ENCODE results near the gene UNK. TPM values are rescaled to one million over a fixed set of nuclear protein-coding genes. Genes with fewer than 3 reads are reported as not detected.
"Not testable (repeated sequence)": the region's sequence is repeated elsewhere in the genome, so short reads cannot be mapped to it uniquely, and the experiment has no call there.

Gene UNK
- total RNA-seq, 2 donors from 2014 or later = 30.3 to 33.4 TPM

DNA sequence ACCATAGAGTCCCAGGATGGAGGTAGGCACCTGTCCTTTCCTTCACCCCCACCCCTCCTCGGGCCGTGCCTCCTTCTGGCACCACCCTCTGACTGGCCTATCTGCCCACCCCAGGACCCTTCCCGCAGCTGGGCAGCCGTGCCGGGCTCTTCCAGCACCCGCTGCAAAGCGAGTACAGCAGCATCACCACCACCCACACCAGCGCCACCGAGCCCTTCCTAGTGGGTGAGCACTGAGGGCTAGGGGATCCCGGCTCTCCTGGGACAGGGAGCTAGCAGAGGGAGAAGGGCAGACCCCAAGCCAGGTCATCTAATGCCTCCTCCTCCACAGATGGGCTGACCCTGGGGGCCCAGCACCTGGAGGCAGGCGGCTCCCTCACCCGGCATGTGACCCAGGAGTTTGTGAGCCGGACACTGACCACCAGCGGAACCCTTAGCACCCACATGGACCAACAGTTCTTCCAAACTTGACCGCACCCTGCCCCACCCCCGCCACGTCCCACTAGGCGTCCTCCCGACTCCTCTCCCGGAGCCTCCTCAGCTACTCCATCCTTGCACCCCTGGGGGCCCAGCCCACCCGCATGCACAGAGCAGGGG, 27.4 kb upstream of the UNK start:
- Mint-ChIP-seq H3K27me3 (no peaks in the 10 kb centered on the region), H3K4me3 (no peak overlapping the region), H3K36me3 (ENCODE audit: low read depth) (peaks cover 2% of the 10 kb centered on the region), H3K27ac (no peak overlapping the region), H3K4me1 (peaks cover 8% of the 10 kb centered on the region)
- ATAC-seq = no peak
- no peak for DNase-seq
- no peaks in the 10 kb centered on the region for H3K9me3 ChIP-seq (ENCODE audit: control insufficient read depth, low read length, poor library complexity, severe bottlenecking)

GRCh38 chr17:75758131-75758905, 26.3 kb upstream of the UNK start:
- Mint-ChIP-seq H3K4me1 (peaks cover 13% of the 10 kb centered on the region), H3K27ac (peak overlapping the region; percentile 4), H3K27me3 (no peaks in the 10 kb centered on the region), H3K36me3 (ENCODE audit: low read depth) (peaks cover 2% of the 10 kb centered on the region), H3K4me3 (no peak overlapping the region)
- H3K9me3 ChIP-seq (ENCODE audit: control insufficient read depth, low read length, poor library complexity, severe bottlenecking) = no peaks in the 10 kb centered on the region
- no peak for ATAC-seq
- no peak for DNase-seq

DNA sequence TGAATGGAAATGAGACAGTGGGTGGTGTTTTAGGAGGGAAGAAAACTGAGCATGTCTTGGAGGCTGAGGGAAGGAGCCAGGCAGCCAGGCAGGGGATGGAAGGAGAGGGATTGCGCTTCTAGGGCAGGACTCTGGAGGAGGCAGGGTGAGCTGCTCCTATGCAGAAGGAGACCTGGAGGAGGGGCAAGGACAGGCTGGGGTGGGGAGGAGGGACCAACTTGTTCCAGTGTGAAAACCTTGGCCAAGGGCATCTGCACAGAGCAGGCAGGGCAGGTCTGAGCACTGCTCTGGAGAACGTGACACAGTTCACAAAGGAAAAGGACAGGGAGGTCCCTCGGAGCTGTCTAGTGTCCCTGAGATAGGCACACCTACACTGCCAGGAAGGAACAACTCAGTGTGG, 25.1 kb upstream of the UNK start:
- no peaks in the 10 kb centered on the region for H3K27me3 Mint-ChIP-seq
- no peaks in the 10 kb centered on the region for H3K9me3 ChIP-seq (ENCODE audit: control insufficient read depth, low read length, poor library complexity, severe bottlenecking)
- H3K4me3 Mint-ChIP-seq = no peak overlapping the region
- ATAC-seq = no peak
- H3K36me3 Mint-ChIP-seq (ENCODE audit: low read depth) = peaks cover 2% of the 10 kb centered on the region
- H3K27ac Mint-ChIP-seq = no peak overlapping the region
- no peak for DNase-seq
- peaks cover 14% of the 10 kb centered on the region for H3K4me1 Mint-ChIP-seq

DNA sequence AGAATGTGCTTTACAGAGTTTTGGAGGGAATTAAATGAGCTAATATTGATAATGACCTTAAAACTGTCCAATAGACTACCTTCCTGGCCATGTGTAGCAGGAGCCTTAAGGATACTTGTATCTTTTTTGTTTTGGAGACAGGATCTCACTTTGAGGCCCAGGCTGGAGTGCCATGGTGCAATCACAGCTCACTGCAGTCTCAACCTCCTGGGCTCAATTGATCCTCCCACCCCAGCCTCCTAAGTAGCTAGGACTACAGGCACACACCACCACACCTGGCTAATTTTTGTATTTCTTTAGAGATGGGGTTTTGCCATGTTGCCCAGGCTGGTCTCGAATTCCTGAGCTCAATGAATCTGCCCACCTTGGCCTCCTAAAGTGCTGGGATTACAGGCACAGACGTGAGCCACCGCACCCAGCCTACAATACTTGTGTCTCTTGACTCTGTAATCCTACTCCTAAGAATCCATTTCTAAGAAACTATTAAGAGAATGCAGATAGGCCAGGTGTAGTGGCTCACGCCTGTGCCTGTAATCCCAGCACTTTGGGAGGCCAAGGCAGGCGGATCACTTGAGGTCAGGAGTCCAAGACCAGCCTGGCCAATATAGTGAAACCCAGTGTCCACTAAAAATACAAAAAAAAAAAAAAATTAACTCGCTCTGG, 24.5 kb upstream of the UNK start:
- not testable (repeated sequence) for H3K27ac Mint-ChIP-seq; H3K27me3 Mint-ChIP-seq; H3K9me3 ChIP-seq (ENCODE audit: control insufficient read depth, low read length, poor library complexity, severe bottlenecking); H3K4me3 Mint-ChIP-seq; ATAC-seq; DNase-seq; H3K36me3 Mint-ChIP-seq (ENCODE audit: low read depth); H3K4me1 Mint-ChIP-seq

DNA sequence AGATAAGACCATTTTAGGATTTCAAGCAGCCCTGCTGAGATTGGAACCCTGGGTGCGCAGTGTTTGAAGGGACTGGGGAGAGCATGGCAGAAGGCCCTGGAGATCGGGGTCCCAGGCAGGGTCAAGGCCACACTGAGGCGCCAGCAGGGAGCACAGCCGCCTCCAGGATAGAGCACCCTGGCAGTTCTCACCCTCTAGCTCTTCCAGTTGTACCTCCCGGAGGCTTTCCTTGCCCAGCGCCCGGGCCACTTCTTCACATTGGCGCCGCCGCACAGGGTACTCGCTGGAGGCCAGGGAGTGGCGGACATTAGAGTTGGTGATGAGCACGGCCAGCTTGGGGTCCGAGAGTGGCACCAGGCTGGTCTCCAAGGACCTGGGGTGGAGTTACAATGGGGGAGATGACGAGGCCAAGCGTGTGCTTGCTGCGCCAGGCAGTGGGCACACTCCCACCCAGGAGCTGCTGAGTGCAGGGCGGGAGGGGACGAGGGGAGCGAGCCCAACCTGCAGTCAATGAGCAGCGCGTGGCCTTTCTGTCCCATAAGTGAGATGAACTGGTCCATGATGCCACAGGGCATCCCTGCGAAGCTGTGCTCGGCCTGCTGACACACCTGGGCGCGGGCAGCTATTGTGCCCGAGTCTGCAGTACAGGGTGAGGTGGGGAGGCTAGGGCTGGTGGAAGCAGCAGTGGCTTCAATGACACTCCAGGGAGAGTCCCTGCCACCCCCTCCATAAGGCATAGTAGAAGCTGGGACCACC, 21.9 kb upstream of the UNK start:
- Mint-ChIP-seq H3K36me3 (ENCODE audit: low read depth) (no peaks in the 10 kb centered on the region), H3K4me3 (peak overlapping the region; percentile 50), H3K27ac (no peak overlapping the region), H3K4me1 (peaks cover 11% of the 10 kb centered on the region), H3K27me3 (no peaks in the 10 kb centered on the region)
- DNase-seq (no peak), ATAC-seq (no peak)
- H3K9me3 ChIP-seq (ENCODE audit: control insufficient read depth, low read length, poor library complexity, severe bottlenecking) = no peaks in the 10 kb centered on the region

GRCh38 chr17:75763269-75763607, 21.4 kb upstream of the UNK start:
- ATAC-seq = no peak
- H3K27ac Mint-ChIP-seq = no peak overlapping the region
- no peaks in the 10 kb centered on the region for H3K27me3 Mint-ChIP-seq

DNA sequence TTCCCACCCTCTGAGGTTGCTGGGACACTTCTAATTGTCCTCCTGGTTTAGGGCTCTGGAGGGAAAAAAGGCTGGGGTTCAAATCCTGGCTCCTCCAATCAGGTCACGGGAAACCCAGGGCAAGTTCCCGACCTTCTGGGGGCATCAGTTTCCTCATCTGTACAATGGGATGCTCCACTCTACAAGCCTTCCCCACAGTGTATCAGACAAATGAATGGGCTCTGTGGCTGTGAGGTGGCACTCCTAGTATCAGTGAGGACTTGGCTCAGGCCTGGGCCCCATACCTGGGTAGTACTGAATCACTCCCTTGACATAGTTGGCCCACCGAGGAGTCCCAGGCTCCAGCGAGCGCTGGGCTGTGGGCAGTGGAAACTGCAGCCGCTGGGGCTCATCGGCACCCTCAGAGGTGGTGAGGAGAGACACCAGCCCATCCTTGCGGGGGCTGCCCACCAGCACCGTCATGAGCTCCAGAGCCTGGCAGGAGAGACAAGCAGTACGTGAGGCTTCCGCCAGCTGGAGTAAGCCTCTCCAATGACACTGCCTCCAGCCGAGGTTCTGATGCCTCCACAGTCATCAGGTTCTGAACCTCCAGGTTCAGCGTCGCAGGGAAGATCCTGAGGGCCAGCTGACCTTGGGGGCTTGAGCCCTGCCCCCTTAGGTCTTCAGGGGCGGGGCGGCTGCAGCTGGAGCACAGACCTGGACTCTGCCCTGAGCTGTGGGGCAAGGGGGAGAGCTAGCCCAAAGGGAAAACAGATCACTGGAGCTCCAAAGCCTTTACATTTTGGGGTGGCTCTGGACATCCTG, 20.8 kb upstream of the UNK start:
- Mint-ChIP-seq H3K4me3 (peak overlapping the region; percentile 79), H3K27me3 (no peaks in the 10 kb centered on the region), H3K36me3 (ENCODE audit: low read depth) (no peaks in the 10 kb centered on the region), H3K27ac (no peak overlapping the region), H3K4me1 (peaks cover 11% of the 10 kb centered on the region)
- no peaks in the 10 kb centered on the region for H3K9me3 ChIP-seq (ENCODE audit: control insufficient read depth, low read length, poor library complexity, severe bottlenecking)
- DNase-seq (no peak), ATAC-seq (no peak)

More at GRCh38 chr17:75763269-75763607, 21.4 kb upstream of the UNK start:
- H3K36me3 Mint-ChIP-seq (ENCODE audit: low read depth) = no peaks in the 10 kb centered on the region
- peak overlapping the region; percentile 50 for H3K4me3 Mint-ChIP-seq
- H3K4me1 Mint-ChIP-seq = peaks cover 11% of the 10 kb centered on the region
- H3K9me3 ChIP-seq (ENCODE audit: control insufficient read depth, low read length, poor library complexity, severe bottlenecking) = no peaks in the 10 kb centered on the region
- DNase-seq = no peak

DNA sequence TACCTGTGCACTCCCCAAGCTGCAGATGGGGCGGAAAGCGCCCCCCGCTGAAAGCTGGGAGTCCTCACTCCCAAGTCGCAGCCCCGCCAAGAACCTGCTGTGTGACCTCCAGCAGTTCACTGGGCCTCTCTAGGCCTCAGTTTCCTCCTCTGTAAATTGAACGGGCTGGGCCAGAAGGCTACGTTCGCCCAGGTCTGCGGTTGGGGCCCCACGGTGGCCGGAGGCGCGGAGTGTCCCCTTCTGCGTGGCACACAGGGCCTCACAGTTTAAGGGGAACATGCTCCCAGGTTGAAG, 20.2 kb upstream of the UNK start:
- no peaks in the 10 kb centered on the region for H3K9me3 ChIP-seq (ENCODE audit: control insufficient read depth, low read length, poor library complexity, severe bottlenecking)
- Mint-ChIP-seq H3K4me3 (peak overlapping the region; percentile 79), H3K4me1 (peaks cover 11% of the 10 kb centered on the region), H3K27me3 (no peaks in the 10 kb centered on the region), H3K36me3 (ENCODE audit: low read depth) (no peaks in the 10 kb centered on the region), H3K27ac (no peak overlapping the region)
- no peak for DNase-seq
- no peak for ATAC-seq

DNA sequence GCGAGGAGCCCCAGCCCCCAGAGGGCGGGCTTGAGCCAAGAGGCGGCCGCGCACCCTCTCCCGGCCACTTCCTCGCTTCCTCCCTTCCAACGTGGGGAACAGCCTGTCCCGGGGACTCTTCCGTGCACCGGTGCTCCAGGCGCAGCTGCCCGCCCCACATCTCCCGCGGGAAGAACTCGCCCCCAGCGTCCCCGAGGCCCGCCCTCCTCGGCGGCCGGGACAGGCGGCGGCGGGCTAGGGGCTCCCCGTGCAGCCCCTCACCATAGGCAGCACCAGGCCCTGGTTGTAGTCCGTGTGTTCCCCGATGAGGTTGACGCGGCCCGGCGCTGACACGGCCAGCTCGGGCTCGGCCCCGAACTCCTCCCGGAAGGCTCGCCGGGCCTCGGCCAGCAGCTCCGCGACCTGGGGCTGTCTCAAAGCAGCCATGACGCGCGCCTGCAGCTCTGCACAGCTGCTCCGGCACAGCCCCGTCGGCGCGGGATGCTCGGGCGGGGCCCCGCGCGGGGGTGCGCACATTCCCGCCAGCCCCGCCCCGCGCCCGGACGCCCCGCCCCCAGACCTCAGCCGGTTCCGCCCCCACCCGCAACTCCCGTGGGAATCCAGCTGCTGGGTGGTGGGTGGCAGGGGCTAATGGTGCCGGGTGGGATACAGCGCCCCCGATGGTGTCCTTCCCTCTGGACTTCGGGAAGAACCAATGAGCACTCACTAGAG, 19.7 kb upstream of the UNK start, which contains the start of gene GALK1:
Gene GALK1 (minus strand): TSS at position 482 of the 711 bp plus-strand sequence. CDS start 56 bp downstream, at position 426.
- Mint-ChIP-seq H3K27ac (peak within 1 kb of the TSS; percentile 3), H3K4me3 (peak within 1 kb of the TSS; percentile 79), H3K36me3 (ENCODE audit: low read depth) (no peaks in the 10 kb centered on the region), H3K4me1 (peaks cover 11% of the 10 kb centered on the region), H3K27me3 (no peaks in the 10 kb centered on the region)
- no peaks in the 10 kb centered on the region for H3K9me3 ChIP-seq (ENCODE audit: control insufficient read depth, low read length, poor library complexity, severe bottlenecking)
- ATAC-seq = peak; percentile 96
- peak; percentile 59 to 78 (median 68) for DNase-seq

DNA sequence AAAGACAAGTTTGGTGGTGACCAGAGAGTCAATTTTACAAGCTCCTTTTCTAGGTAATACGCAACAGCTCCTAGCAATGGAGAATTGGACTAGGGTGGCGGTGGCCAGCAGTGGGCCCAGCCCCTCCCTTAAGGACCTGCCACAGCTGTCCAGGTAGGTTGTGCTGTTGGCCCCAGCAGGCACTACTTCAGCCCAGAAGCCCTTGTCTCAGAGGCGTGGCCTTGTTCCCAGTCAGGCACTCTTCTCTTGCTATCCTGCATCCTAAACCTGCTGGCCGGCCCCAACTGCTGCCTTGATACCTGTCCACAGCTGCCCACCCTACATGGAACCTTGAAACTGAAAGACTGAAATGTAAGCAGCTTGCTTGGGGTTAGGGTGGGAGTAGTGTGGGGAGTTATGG, 18.6 kb upstream of the UNK start:
- peak overlapping the region; percentile 3 for H3K27ac Mint-ChIP-seq
- peak overlapping the region; percentile 79 for H3K4me3 Mint-ChIP-seq
- peaks cover 11% of the 10 kb centered on the region for H3K4me1 Mint-ChIP-seq
- ATAC-seq = no peak
- no peaks in the 10 kb centered on the region for H3K36me3 Mint-ChIP-seq (ENCODE audit: low read depth)
- no peaks in the 10 kb centered on the region for H3K27me3 Mint-ChIP-seq
- no peaks in the 10 kb centered on the region for H3K9me3 ChIP-seq (ENCODE audit: control insufficient read depth, low read length, poor library complexity, severe bottlenecking)
- DNase-seq = no peak

DNA sequence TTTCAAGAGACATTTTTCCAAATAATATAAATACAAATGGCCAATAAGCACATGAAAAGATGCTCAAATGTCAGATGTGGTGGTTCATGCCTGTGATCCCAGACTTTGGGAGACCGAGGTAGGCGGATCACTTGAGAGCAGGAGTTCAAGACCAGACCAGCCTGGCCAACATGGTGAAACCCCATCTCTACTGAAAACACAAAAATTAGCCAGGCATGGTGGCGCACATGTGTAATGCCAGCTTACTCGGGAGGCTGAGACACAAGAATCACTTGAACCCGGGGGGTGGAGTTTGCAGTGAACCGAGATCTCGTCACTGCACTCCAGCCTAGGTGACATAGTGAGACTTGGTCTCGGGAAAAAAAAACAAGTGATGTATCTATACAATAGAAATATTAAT, 16.7 kb upstream of the UNK start:
- no peak overlapping the region for H3K27ac Mint-ChIP-seq

DNA sequence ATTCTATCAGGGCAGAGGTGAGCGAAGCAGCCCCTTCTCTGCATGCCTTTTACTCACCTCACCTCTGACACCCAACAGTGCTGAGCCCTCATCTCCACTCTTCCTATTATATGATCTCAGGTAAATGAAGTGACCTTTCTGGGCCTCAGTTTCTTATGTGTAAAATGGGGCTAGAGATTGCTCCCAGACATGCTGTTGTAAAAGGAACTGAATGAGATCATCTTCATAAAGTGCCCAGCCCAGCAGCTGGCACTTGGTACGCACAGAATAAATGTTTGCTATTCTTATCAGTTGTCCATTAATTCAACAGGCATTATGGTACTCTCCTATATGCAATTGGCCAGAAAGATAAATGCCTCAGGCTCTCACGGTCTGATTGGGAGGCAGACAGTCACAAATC, 15.1 kb upstream of the UNK start:
- no peaks in the 10 kb centered on the region for H3K36me3 Mint-ChIP-seq (ENCODE audit: low read depth)
- ATAC-seq (no peak), DNase-seq (no peak)
- H3K27me3 Mint-ChIP-seq = no peaks in the 10 kb centered on the region
- H3K4me3 Mint-ChIP-seq = no peak overlapping the region
- H3K9me3 ChIP-seq (ENCODE audit: control insufficient read depth, low read length, poor library complexity, severe bottlenecking) = no peaks in the 10 kb centered on the region
- H3K27ac Mint-ChIP-seq = no peak overlapping the region
- H3K4me1 Mint-ChIP-seq = peaks cover 4% of the 10 kb centered on the region

More for the DNA sequence above, 16.7 kb upstream of the UNK start:
- Mint-ChIP-seq H3K36me3 (ENCODE audit: low read depth) (no peaks in the 10 kb centered on the region), H3K27me3 (no peaks in the 10 kb centered on the region), H3K4me3 (no peak overlapping the region), H3K4me1 (peaks cover 9% of the 10 kb centered on the region)
- H3K9me3 ChIP-seq (ENCODE audit: control insufficient read depth, low read length, poor library complexity, severe bottlenecking) = no peaks in the 10 kb centered on the region
- no peak for ATAC-seq
- DNase-seq = no peak

Data from T-helper 17 cell (primary cell).